ENCODE measurements around the gene ZFHX3.

Gene ZFHX3

DNA sequence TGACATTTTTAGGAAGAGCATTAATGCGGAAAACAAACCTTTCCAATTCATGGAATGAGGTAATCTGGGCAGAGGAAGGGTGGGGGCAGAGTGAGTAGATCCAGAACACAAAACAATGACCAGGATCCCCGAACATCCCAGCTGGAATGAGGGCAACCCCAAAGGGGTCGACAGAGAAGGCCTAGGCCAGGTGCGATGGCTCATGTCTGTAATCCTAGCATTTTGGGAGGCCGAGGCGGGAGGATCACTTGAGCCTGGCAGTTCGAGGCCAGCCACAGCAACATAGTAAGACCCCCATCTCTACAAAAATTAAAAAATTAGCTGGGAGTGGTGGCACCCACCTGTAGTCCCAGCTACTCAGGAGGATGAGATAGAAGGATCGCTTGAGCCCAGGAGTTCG lies 64.7 kb downstream of the ZFHX3 start:
- TF ChIP-seq TCF12 (IDR thresholded peaks at IDR 0.05; ENCODE audit: low read depth) (no peak), ZBTB7A (IDR thresholded peaks at IDR 0.05; ENCODE audit: low read depth) (no peak), NFIC (IDR thresholded peaks at IDR 0.05) (no peak), EGR1 (IDR thresholded peaks at IDR 0.05) (no peak), TEAD4 (IDR thresholded peaks at IDR 0.05) (no peak), EP300 (IDR thresholded peaks at IDR 0.05; ENCODE audit: borderline replicate concordance) (no peak), YY1 (IDR thresholded peaks at IDR 0.05; ENCODE audit: low read depth) (no peak), FOXM1 (IDR thresholded peaks at IDR 0.05; ENCODE audit: borderline replicate concordance, low read depth) (no peak), CEBPB (IDR thresholded peaks at IDR 0.05) (no peak), TAF1 (IDR thresholded peaks at IDR 0.05; ENCODE audit: low read depth) (no peak)
- TF ChIP-seq, protein P1, sequence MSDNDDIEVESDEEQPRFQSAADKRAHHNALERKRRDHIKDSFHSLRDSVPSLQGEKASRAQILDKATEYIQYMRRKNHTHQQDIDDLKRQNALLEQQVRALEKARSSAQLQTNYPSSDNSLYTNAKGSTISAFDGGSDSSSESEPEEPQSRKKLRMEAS (IDR thresholded peaks at IDR 0.05), result no peak
- TF ChIP-seq, protein P2, sequence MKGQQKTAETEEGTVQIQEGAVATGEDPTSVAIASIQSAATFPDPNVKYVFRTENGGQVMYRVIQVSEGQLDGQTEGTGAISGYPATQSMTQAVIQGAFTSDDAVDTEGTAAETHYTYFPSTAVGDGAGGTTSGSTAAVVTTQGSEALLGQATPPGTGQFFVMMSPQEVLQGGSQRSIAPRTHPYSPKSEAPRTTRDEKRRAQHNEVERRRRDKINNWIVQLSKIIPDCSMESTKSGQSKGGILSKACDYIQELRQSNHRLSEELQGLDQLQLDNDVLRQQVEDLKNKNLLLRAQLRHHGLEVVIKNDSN (IDR thresholded peaks at IDR 0.05), result no peak

DNA sequence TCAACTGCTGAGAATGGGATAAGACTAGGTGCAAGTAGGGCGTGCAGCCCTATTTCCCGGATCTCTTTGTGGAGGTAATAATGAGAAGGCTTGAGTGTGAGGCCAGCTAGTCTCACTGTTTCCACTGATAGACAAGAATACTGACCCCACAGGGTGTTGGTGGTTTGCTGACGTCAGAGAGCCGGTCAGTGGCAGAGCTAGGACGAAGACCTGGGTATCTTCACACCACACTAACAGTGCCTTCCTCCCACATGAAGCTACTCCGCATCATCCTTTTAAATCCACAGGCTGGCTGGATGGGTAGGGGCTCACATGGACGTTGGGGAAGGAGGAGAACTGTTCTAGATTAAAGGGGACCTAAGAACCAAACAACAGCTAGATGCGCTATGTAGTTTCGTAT lies 68.0 kb downstream of the ZFHX3 start:
- TF ChIP-seq, protein P2 (IDR thresholded peaks at IDR 0.05), result no peak
- TF ChIP-seq RAD21 (IDR thresholded peaks at IDR 0.05; ENCODE audit: low read depth) (no peak), TAF1 (IDR thresholded peaks at IDR 0.05; ENCODE audit: low read depth) (no peak), CEBPB (IDR thresholded peaks at IDR 0.05) (no peak), TEAD4 (IDR thresholded peaks at IDR 0.05) (no peak), EGR1 (IDR thresholded peaks at IDR 0.05) (no peak), ZBTB7A (IDR thresholded peaks at IDR 0.05; ENCODE audit: low read depth) (no peak), TCF12 (IDR thresholded peaks at IDR 0.05; ENCODE audit: low read depth) (no peak), NFIC (IDR thresholded peaks at IDR 0.05) (no peak), EP300 (IDR thresholded peaks at IDR 0.05; ENCODE audit: borderline replicate concordance) (no peak), CREB1 (IDR thresholded peaks at IDR 0.05; ENCODE audit: low read depth) (no peak), YY1 (IDR thresholded peaks at IDR 0.05; ENCODE audit: low read depth) (no peak), FOXM1 (IDR thresholded peaks at IDR 0.05; ENCODE audit: borderline replicate concordance, low read depth) (no peak)
- TF ChIP-seq, protein P1 (IDR thresholded peaks at IDR 0.05), result no peak

DNA sequence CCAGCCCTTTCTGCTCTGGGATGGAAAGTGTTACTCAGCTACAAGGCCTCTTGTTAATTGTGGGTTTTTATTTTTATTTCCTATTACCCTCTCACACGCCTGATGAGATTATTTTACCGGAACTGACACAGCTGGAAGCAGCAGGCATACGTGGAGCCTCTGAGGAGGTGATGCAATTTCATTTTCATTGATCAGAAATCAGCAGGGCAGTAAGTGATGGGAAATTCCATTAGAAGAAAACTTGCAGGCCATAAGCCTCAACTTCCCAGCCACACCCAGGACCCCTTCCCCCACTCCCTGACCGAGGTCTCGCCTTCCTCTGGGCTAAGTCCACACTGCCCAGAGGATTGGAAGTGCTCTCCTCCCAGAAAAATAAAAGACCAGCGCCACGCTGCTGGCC lies 69.7 kb downstream of the ZFHX3 start:
- no peak for TF ChIP-seq NFIC (IDR thresholded peaks at IDR 0.05)
- TF ChIP-seq, protein P2 (IDR thresholded peaks at IDR 0.05), result no peak
- TF ChIP-seq TCF12 (IDR thresholded peaks at IDR 0.05; ENCODE audit: low read depth), result no peak
- no peak for TF ChIP-seq YY1 (IDR thresholded peaks at IDR 0.05; ENCODE audit: low read depth)

DNA sequence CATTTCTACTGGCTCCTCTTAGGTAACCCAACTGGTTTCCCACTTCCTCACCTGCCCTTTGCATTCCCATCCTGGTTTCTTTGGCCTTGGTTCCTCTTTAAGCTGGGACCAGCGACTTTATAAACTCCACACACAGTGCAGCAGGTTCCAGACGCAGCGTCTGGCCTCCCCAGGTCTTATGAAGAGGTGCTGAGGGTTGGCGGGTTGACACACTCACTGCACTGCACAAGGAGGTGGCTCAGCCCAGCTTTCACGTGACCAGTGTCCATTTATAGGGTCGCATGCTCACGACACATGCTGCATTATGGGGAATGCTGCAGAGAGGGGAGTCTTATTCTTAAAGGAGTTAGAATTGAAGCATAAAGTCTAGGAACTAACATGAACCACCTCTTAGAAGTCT lies 70.8 kb downstream of the ZFHX3 start:
- TF ChIP-seq, protein P1 (IDR thresholded peaks at IDR 0.05), result no peak
- TF ChIP-seq RAD21 (IDR thresholded peaks at IDR 0.05; ENCODE audit: low read depth), result no peak
- TF ChIP-seq, protein P2 (IDR thresholded peaks at IDR 0.05), result no peak
- no peak for TF ChIP-seq ZBTB7A (IDR thresholded peaks at IDR 0.05; ENCODE audit: low read depth)
- TF ChIP-seq CEBPB (IDR thresholded peaks at IDR 0.05), result no peak
- no peak for TF ChIP-seq TAF1 (IDR thresholded peaks at IDR 0.05; ENCODE audit: low read depth)
- TF ChIP-seq EP300 (IDR thresholded peaks at IDR 0.05; ENCODE audit: borderline replicate concordance), result no peak
- TF ChIP-seq FOXM1 (IDR thresholded peaks at IDR 0.05; ENCODE audit: borderline replicate concordance, low read depth), result no peak
- TF ChIP-seq TCF12 (IDR thresholded peaks at IDR 0.05; ENCODE audit: low read depth), result no peak
- no peak for TF ChIP-seq YY1 (IDR thresholded peaks at IDR 0.05; ENCODE audit: low read depth)
- no peak for TF ChIP-seq TEAD4 (IDR thresholded peaks at IDR 0.05)
- no peak for TF ChIP-seq EGR1 (IDR thresholded peaks at IDR 0.05)
- no peak for TF ChIP-seq CREB1 (IDR thresholded peaks at IDR 0.05; ENCODE audit: low read depth)
- TF ChIP-seq NFIC (IDR thresholded peaks at IDR 0.05), result no peak
- TF ChIP-seq, protein P3, sequence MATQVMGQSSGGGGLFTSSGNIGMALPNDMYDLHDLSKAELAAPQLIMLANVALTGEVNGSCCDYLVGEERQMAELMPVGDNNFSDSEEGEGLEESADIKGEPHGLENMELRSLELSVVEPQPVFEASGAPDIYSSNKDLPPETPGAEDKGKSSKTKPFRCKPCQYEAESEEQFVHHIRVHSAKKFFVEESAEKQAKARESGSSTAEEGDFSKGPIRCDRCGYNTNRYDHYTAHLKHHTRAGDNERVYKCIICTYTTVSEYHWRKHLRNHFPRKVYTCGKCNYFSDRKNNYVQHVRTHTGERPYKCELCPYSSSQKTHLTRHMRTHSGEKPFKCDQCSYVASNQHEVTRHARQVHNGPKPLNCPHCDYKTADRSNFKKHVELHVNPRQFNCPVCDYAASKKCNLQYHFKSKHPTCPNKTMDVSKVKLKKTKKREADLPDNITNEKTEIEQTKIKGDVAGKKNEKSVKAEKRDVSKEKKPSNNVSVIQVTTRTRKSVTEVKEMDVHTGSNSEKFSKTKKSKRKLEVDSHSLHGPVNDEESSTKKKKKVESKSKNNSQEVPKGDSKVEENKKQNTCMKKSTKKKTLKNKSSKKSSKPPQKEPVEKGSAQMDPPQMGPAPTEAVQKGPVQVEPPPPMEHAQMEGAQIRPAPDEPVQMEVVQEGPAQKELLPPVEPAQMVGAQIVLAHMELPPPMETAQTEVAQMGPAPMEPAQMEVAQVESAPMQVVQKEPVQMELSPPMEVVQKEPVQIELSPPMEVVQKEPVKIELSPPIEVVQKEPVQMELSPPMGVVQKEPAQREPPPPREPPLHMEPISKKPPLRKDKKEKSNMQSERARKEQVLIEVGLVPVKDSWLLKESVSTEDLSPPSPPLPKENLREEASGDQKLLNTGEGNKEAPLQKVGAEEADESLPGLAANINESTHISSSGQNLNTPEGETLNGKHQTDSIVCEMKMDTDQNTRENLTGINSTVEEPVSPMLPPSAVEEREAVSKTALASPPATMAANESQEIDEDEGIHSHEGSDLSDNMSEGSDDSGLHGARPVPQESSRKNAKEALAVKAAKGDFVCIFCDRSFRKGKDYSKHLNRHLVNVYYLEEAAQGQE (IDR thresholded peaks at IDR 0.05; ENCODE audit: low read depth), result no peak

DNA sequence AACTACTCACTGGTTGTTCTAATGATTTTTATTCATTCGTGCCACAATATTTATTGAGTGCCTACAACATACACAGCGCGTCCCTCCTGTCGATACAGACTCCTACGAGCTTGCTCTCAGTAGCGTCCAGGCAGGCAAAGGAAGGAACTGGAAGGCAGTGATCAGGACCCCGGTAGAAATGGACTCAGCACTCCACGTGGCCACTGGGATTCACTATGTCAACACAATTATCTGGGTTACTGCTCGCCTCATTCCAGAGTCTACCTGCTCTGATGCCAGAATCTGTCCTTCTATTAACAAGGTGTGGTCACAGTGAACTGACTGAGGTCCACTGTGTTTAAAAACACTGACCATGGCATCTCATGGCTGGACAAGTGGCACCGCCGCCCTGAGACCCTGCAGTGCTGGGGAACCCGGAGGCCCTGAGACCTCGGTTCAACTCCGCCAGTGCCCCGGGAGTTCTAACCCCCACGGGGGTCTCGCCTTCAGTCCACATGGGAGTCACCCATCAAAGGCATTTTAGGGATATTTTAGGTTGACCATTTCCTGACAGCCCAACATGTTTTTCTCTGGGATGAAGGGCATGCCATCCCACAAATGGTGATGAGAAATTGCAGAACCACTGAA lies 71.4 kb downstream of the ZFHX3 start:
- TF ChIP-seq ZBTB7A (IDR thresholded peaks at IDR 0.05; ENCODE audit: low read depth), result no peak
- TF ChIP-seq, protein P3 (IDR thresholded peaks at IDR 0.05; ENCODE audit: low read depth), result no peak
- no peak for TF ChIP-seq EGR1 (IDR thresholded peaks at IDR 0.05)
- no peak for TF ChIP-seq CEBPB (IDR thresholded peaks at IDR 0.05)
- TF ChIP-seq CREB1 (IDR thresholded peaks at IDR 0.05; ENCODE audit: low read depth), result no peak
- TF ChIP-seq TEAD4 (IDR thresholded peaks at IDR 0.05), result no peak
- TF ChIP-seq, protein P1 (IDR thresholded peaks at IDR 0.05), result no peak
- TF ChIP-seq NFIC (IDR thresholded peaks at IDR 0.05), result no peak
- TF ChIP-seq, protein P2 (IDR thresholded peaks at IDR 0.05), result no peak
- no peak for TF ChIP-seq EP300 (IDR thresholded peaks at IDR 0.05; ENCODE audit: borderline replicate concordance)
- no peak for TF ChIP-seq FOXM1 (IDR thresholded peaks at IDR 0.05; ENCODE audit: borderline replicate concordance, low read depth)
- no peak for TF ChIP-seq YY1 (IDR thresholded peaks at IDR 0.05; ENCODE audit: low read depth)
- TF ChIP-seq RAD21 (IDR thresholded peaks at IDR 0.05; ENCODE audit: low read depth), result no peak
- no peak for TF ChIP-seq TCF12 (IDR thresholded peaks at IDR 0.05; ENCODE audit: low read depth)
- no peak for TF ChIP-seq TAF1 (IDR thresholded peaks at IDR 0.05; ENCODE audit: low read depth)
